H9 (cell line): Measurements from ENCODE around the gene NDE1. TPM values are rescaled to one million over a fixed set of nuclear protein-coding genes. Genes with fewer than 3 reads are reported as not detected.

Experiments used
- DNase-seq: peaks from one replicate; pipeline ENCODE4 v3.0.0-alpha.2; 2017
- H2AFZ ChIP-seq: one replicate; pipeline ENCODE4 v1.6.1; 2013; ENCODE audit warnings: mild to moderate bottlenecking, low read length, control low read depth, moderate library complexity
- H2AK5ac ChIP-seq: 2 replicates; pipeline ENCODE4 v1.6.1; 2013; ENCODE audit warnings: low read length, control low read depth, mixed read lengths; ENCODE audit not compliant: insufficient read length
- H2BK120ac ChIP-seq: one replicate; pipeline ENCODE4 v1.6.1; 2013; ENCODE audit warnings: low read depth, mild to moderate bottlenecking, low read length, control low read depth, inconsistent platforms; ENCODE audit not compliant: poor library complexity, severe bottlenecking
- H2BK12ac ChIP-seq: 2 replicates; pipeline ENCODE4 v1.6.1; 2013; ENCODE audit warnings: low read length, control low read depth, mixed read lengths, low read depth; ENCODE audit not compliant: insufficient read length
- H2BK15ac ChIP-seq: 2 replicates; pipeline ENCODE4 v1.6.1; 2013; ENCODE audit warnings: low read depth, low read length, control low read depth
- H2BK20ac ChIP-seq: one replicate; pipeline ENCODE4 v1.6.1; 2013; ENCODE audit warnings: low read depth, mild to moderate bottlenecking, low read length, control low read depth, inconsistent platforms; ENCODE audit not compliant: poor library complexity, severe bottlenecking
- H2BK5ac ChIP-seq: 2 replicates; pipeline ENCODE4 v1.6.1; 2013; ENCODE audit warnings: low read length, control low read depth, mixed read lengths; ENCODE audit not compliant: insufficient read length
- H3K14ac ChIP-seq: 2 replicates; pipeline ENCODE4 v1.6.1; 2013; ENCODE audit warnings: low read length, control low read depth; ENCODE audit not compliant: insufficient read depth
- H3K18ac ChIP-seq: 2 replicates; pipeline ENCODE4 v1.6.1; 2013; ENCODE audit warnings: low read depth, mild to moderate bottlenecking, mixed read lengths, low read length, control low read depth; ENCODE audit not compliant: insufficient read length
- H3K23ac ChIP-seq: 2 replicates; pipeline ENCODE4 v1.6.1; 2013; ENCODE audit warnings: low read length, control low read depth, mixed read lengths, low read depth; ENCODE audit not compliant: insufficient read length
- H3K23me2 ChIP-seq: 2 replicates; pipeline ENCODE4 v1.6.1; 2013; ENCODE audit warnings: low read depth, mild to moderate bottlenecking, mixed read lengths, low read length, control low read depth; ENCODE audit not compliant: insufficient read length, poor library complexity, severe bottlenecking
- H3K27ac ChIP-seq: 2 replicates; pipeline ENCODE4 v1.5.1; 2013; ENCODE audit warnings: low read length, control low read depth, mixed read lengths, low read depth; ENCODE audit not compliant: insufficient read length
- H3K27me3 ChIP-seq: 2 replicates; pipeline ENCODE4 v1.6.1; 2013; ENCODE audit warnings: low read length, control low read depth, inconsistent platforms; ENCODE audit not compliant: insufficient read depth
- H3K4ac ChIP-seq: 2 replicates; pipeline ENCODE4 v1.6.1; 2013; ENCODE audit warnings: low read depth, mild to moderate bottlenecking, control low read depth, inconsistent platforms, low read length, moderate library complexity
- H3K4me1 ChIP-seq: 2 replicates; pipeline ENCODE4 v1.6.1; 2013; ENCODE audit warnings: low read length, control low read depth, inconsistent platforms; ENCODE audit not compliant: insufficient read depth
- H3K4me2 ChIP-seq: 2 replicates; pipeline ENCODE4 v1.6.1; 2013; ENCODE audit warnings: low read length, control low read depth, mixed read lengths; ENCODE audit not compliant: insufficient read length, insufficient read depth
- H3K56ac ChIP-seq: 2 replicates; pipeline ENCODE4 v1.6.1; 2013; ENCODE audit warnings: low read depth, mild to moderate bottlenecking, mixed read lengths, low read length, control low read depth; ENCODE audit not compliant: insufficient read length
- H3K79me1 ChIP-seq: 2 replicates; pipeline ENCODE4 v1.6.1; 2013; ENCODE audit warnings: low read depth, mild to moderate bottlenecking, moderate library complexity, low read length, control low read depth, inconsistent platforms; ENCODE audit not compliant: insufficient read depth, poor library complexity, severe bottlenecking
- H3K79me2 ChIP-seq: 2 replicates; pipeline ENCODE4 v1.6.1; 2013; ENCODE audit warnings: low read length, control low read depth, inconsistent platforms; ENCODE audit not compliant: insufficient read depth
- H3K9ac ChIP-seq: 2 replicates; pipeline ENCODE4 v1.6.1; 2013; ENCODE audit warnings: low read length, control low read depth, mixed read lengths; ENCODE audit not compliant: insufficient read length; ENCODE audit errors: extremely low read depth
- H3K9me3 ChIP-seq: one replicate; pipeline ENCODE4 v1.6.1; 2013; ENCODE audit warnings: low read depth, low read length, inconsistent platforms; ENCODE audit not compliant: control insufficient read depth
- H3T11ph ChIP-seq: one replicate; pipeline ENCODE4 v1.6.1; 2013; ENCODE audit warnings: mild to moderate bottlenecking, low read length, control low read depth, inconsistent platforms
- H4K20me1 ChIP-seq: one replicate; pipeline ENCODE4 v1.6.1; 2013; ENCODE audit not compliant: control insufficient read depth, insufficient read length, insufficient read depth
- H4K5ac ChIP-seq: 2 replicates; pipeline ENCODE4 v1.6.1; 2013; ENCODE audit warnings: low read depth, mild to moderate bottlenecking, mixed read lengths, low read length, control low read depth; ENCODE audit not compliant: insufficient read length
- H4K8ac ChIP-seq: replicated peaks from 2 replicates; pipeline ENCODE4 v1.6.1; 2013; ENCODE audit warnings: low read length, control low read depth, mixed read lengths, low read depth; ENCODE audit not compliant: insufficient read length
- H4K91ac ChIP-seq: 2 replicates; pipeline ENCODE4 v1.6.1; 2013; ENCODE audit warnings: low read depth, mild to moderate bottlenecking, moderate library complexity, mixed read lengths, low read length, control low read depth; ENCODE audit not compliant: insufficient read length
- H3K27ac Mint-ChIP-seq, 3 experiments: 2 replicates in 2 of 3; 3 replicates in 1 of 3; pipeline ENCODE4 v1.8.0; 2020 to 2021; ENCODE audit warnings: mixed read lengths in 3 of 3, mild to moderate bottlenecking in 1 of 3, moderate library complexity in 1 of 3
- H3K27me3 Mint-ChIP-seq: 2 replicates; pipeline ENCODE4 v1.8.0; 2021; ENCODE audit warnings: low read depth, mild to moderate bottlenecking, moderate library complexity, mixed read lengths
- H3K36me3 Mint-ChIP-seq, 3 experiments: 2 replicates in 2 of 3; 3 replicates in 1 of 3; pipeline ENCODE4 v1.8.0; 2020 to 2021; ENCODE audit warnings: low read depth in 3 of 3, mixed read lengths in 3 of 3; ENCODE audit not compliant: insufficient read depth in 1 of 3
- H3K4me1 Mint-ChIP-seq, 2 experiments: 2 replicates each; pipeline ENCODE4 v1.8.0; 2020; ENCODE audit warnings: mixed read lengths in 2 of 2
- H3K4me3 Mint-ChIP-seq, 2 experiments: 2 replicates in 1 of 2; 3 replicates in 1 of 2; pipeline ENCODE4 v1.8.0; 2020 to 2021; ENCODE audit warnings: mild to moderate bottlenecking in 2 of 2, mixed read lengths in 2 of 2, moderate library complexity in 1 of 2
- H3K9me3 Mint-ChIP-seq, 2 experiments: 2 replicates in 1 of 2; 3 replicates in 1 of 2; pipeline ENCODE4 v1.8.0; 2020; ENCODE audit warnings: mild to moderate bottlenecking in 2 of 2, mixed read lengths in 2 of 2, moderate library complexity in 1 of 2
- CTCF ChIP-seq: fragments of 200-600 bp; sonication (generic); conservative IDR thresholded peaks from 3 replicates; pipeline ENCODE4 v1.8.0; 2021; ENCODE audit warnings: antibody characterized with exemption, mild to moderate bottlenecking
- WGBS: extraction: QIAGEN DNeasy Blood & Tissue Kit; methylation state at CpG from one replicate; pipeline ENCODE4 v1.1.7; 2013; ENCODE audit warnings: missing lambda C conversion rate, low lambda C conversion rate, mixed read lengths; ENCODE audit not compliant: insufficient read length; ENCODE audit errors: extremely low coverage; 5-methylcytosine and 5-hydroxymethylcytosine counted together
- total RNA-seq: library from RNA; stranded (reverse); gene quantifications from 2 replicates; pipeline ENCODE4 v1.2.1, GENCODE V29; 2021

The NDE1 gene
- total RNA-seq, 1 experiment from 2014 or later: 49.6 TPM

GRCh38 chr16:15737140-15737644 lies 87.1 kb downstream of the NDE1 start:
- TF ChIP-seq CTCF: no peak
- no peaks in the 10 kb centered on the region for H3K27me3 Mint-ChIP-seq
- Histone ChIP-seq H2BK15ac (no peak overlapping the region), H3K27me3 (no peaks in the 10 kb centered on the region), H4K8ac (no peak overlapping the region), H2BK5ac (no peak overlapping the region), H2AFZ (no peak overlapping the region), H2BK120ac (no peak overlapping the region), H2BK12ac (no peak overlapping the region), H3K9me3 (no peaks in the 10 kb centered on the region), H4K20me1 (no peaks in the 10 kb centered on the region), H3K4me2 (no peak overlapping the region), H3K23me2 (no peaks in the 10 kb centered on the region), H3K18ac (no peak overlapping the region), H3K23ac (no peak overlapping the region), H3K4ac (no peak overlapping the region), H2AK5ac (no peak overlapping the region), H3K79me2 (no peaks in the 10 kb centered on the region), H3K79me1 (no peaks in the 10 kb centered on the region), H3K56ac (no peak overlapping the region), H3K4me1 (no peaks in the 10 kb centered on the region), H4K5ac (no peak overlapping the region), H2BK20ac (no peak overlapping the region), H3K27ac (no peak overlapping the region), H3K14ac (no peak overlapping the region), H3T11ph (no peak overlapping the region), H3K9ac (no peak overlapping the region), H4K91ac (no peak overlapping the region)
- H3K4me3 Mint-ChIP-seq: no peak overlapping the region
- no CpG with 5 or more reads among the region's 18 CpGs for WGBS
- DNase-seq: no peak
- no peaks in the 10 kb centered on the region for H3K9me3 Mint-ChIP-seq
- H3K36me3 Mint-ChIP-seq: no peaks in the 10 kb centered on the region
- H3K4me1 Mint-ChIP-seq: peaks cover 9 to 20% of the 10 kb centered on the region in 2 experiments
- peak overlapping the region; percentile 50 to 84 (median 75); a peak in 5 of 7 replicates for H3K27ac Mint-ChIP-seq
